Right atrium auricular region (tissue), 2 donors: ENCODE measurements around the gene NPR2. TPM values are rescaled to one million over a fixed set of nuclear protein-coding genes. Genes with fewer than 3 reads are reported as not detected.

Source experiments
- DNase-seq: peaks from one replicate; pipeline ENCODE4 v3.0.0-alpha.2; 2019; ENCODE audit warnings: low spot score
- H3K27ac ChIP-seq, 2 donors: fragments of 200-600 bp; sonication (generic); 1 replicate in 1 of 2; 2 replicates in 1 of 2; pipeline ENCODE4 v1.5.1; 2016 to 2019
- H3K27me3 ChIP-seq, 2 donors: fragments of 200-600 bp; sonication (generic); one replicate each; pipeline versions ENCODE4 v1.5.1 to v1.6.0; 2017 to 2019
- H3K36me3 ChIP-seq: fragments of 200-600 bp; sonication (generic); one replicate; pipeline ENCODE4 v1.5.1; 2016
- H3K4me1 ChIP-seq, 2 donors: fragments of 200-600 bp; sonication (generic); one replicate each; pipeline versions ENCODE4 v1.5.1 to v1.6.0; 2017 to 2019
- H3K4me3 ChIP-seq, 2 donors: fragments of 200-600 bp; sonication (generic); 1 replicate in 1 of 2; 2 replicates in 1 of 2; pipeline ENCODE4 v1.5.1; 2017 to 2019; ENCODE audit warnings: mild to moderate bottlenecking in 1 of 2, moderate library complexity in 1 of 2
- H3K9me3 ChIP-seq, 2 donors: fragments of 200-600 bp; sonication (generic); one replicate each; pipeline ENCODE4 v1.5.1; 2019
- total RNA-seq, 2 donors: library from RNA; depleted of rRNA; stranded (reverse); fragments of >200 nt; gene quantifications; one replicate each; pipeline ENCODE4 v1.1.0, GENCODE V29; 2016
- TF ChIP-seq, protein P1 (sequence below), 2 donors: fragments of 200-600 bp; sonication (generic); IDR thresholded peaks; one replicate each; pipeline ENCODE4 v1.5.1; 2019; ENCODE audit warnings: antibody characterized with exemption in 2 of 2

NPR2 gene
- total RNA-seq, 2 donors from 2014 or later, result 17.7 to 27.2 TPM

- Histone ChIP-seq H3K27me3 (no peaks in the 10 kb centered on the region), H3K36me3 (peaks cover 10% of the 10 kb centered on the region), H3K9me3 (no peaks in the 10 kb centered on the region), H3K4me1 (peaks cover 0 to 5% of the 10 kb centered on the region in 2 donors), H3K27ac (no peak overlapping the region), H3K4me3 (no peak overlapping the region)
- TF ChIP-seq, protein P1, sequence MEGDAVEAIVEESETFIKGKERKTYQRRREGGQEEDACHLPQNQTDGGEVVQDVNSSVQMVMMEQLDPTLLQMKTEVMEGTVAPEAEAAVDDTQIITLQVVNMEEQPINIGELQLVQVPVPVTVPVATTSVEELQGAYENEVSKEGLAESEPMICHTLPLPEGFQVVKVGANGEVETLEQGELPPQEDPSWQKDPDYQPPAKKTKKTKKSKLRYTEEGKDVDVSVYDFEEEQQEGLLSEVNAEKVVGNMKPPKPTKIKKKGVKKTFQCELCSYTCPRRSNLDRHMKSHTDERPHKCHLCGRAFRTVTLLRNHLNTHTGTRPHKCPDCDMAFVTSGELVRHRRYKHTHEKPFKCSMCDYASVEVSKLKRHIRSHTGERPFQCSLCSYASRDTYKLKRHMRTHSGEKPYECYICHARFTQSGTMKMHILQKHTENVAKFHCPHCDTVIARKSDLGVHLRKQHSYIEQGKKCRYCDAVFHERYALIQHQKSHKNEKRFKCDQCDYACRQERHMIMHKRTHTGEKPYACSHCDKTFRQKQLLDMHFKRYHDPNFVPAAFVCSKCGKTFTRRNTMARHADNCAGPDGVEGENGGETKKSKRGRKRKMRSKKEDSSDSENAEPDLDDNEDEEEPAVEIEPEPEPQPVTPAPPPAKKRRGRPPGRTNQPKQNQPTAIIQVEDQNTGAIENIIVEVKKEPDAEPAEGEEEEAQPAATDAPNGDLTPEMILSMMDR (IDR thresholded peaks at IDR 0.05), result no peak
- peak; percentile 32 for DNase-seq
Measured at GRCh38 chr9:35856882-35857281, 65.5 kb downstream of the NPR2 start.

- Histone ChIP-seq H3K27me3 (no peaks in the 10 kb centered on the region), H3K4me3 (no peak overlapping the region), H3K4me1 (peaks cover 0 to 5% of the 10 kb centered on the region in 2 donors), H3K36me3 (peaks cover 6% of the 10 kb centered on the region), H3K9me3 (no peaks in the 10 kb centered on the region), H3K27ac (no peak overlapping the region)
- TF ChIP-seq, protein P1 (IDR thresholded peaks at IDR 0.05), result no peak
- no peak for DNase-seq
Measured at GRCh38 chr9:35858458-35858857, 67.1 kb downstream of the NPR2 start.

Other genes starting within 250 kb of the NPR2 start
- 10 to 100 TPM; 16.5 to 28.0 TPM for gene TESK1, start 186.3 kb upstream of the NPR2 start, total RNA-seq
- gene CD72, start 173.2 kb upstream of the NPR2 start, total RNA-seq, result 1 to 10 TPM in 1 of 2 donors, under 1 TPM in 1; 0.79 to 1.3 TPM
- under 1 TPM in 1 of 2 donors, not detected in 1; 0.55 TPM for gene SIT1, start 140.7 kb upstream of the NPR2 start, total RNA-seq
- 100 to 1,000 TPM in 1 of 2 donors, not detected in 1; 431 TPM for gene RMRP, start 133.6 kb upstream of the NPR2 start, total RNA-seq
- 10 to 100 TPM; 38.5 to 64.3 TPM for gene CCDC107, start 133.3 kb upstream of the NPR2 start, total RNA-seq
- under 1 TPM in 1 of 2 donors, not detected in 1; 0.44 TPM for gene ARHGEF39, start 126.4 kb upstream of the NPR2 start, total RNA-seq
- 1 to 10 TPM; 5.5 to 5.9 TPM for gene CA9, start 117.7 kb upstream of the NPR2 start, total RNA-seq
- gene TPM2, start 101.7 kb upstream of the NPR2 start, total RNA-seq, result 100 to 1,000 TPM; 599 to 915 TPM
- 100 to 1,000 TPM; 273 to 370 TPM for gene TLN1, start 59.4 kb upstream of the NPR2 start, total RNA-seq
- 10 to 100 TPM; 34.6 to 48.5 TPM for gene CREB3, start 58.9 kb upstream of the NPR2 start, total RNA-seq
- 10 to 100 TPM; 64.1 to 76.3 TPM for gene GBA2, start 42.4 kb upstream of the NPR2 start, total RNA-seq
- 10 to 100 TPM; 21.3 to 25.7 TPM for gene RGP1, start 42.3 kb upstream of the NPR2 start, total RNA-seq
- gene MSMP, start 37.3 kb upstream of the NPR2 start, total RNA-seq, result not detected
- 1 to 10 TPM; 1.6 to 4.1 TPM for gene SPAG8, start 20.7 kb downstream of the NPR2 start, total RNA-seq
- gene HINT2, start 23.5 kb downstream of the NPR2 start, total RNA-seq, result 10 to 100 TPM; 31.3 to 35.0 TPM
- not detected for gene FAM221B, start 37.1 kb downstream of the NPR2 start, total RNA-seq
- gene TMEM8B, start 37.6 kb downstream of the NPR2 start, total RNA-seq, result 10 to 100 TPM; 10.3 TPM
- gene OR13J1, start 78.8 kb downstream of the NPR2 start, total RNA-seq, result not detected
- gene HRCT1, start 114.6 kb downstream of the NPR2 start, total RNA-seq, result 10 to 100 TPM in 1 of 2 donors, 1 to 10 TPM in 1; 4.9 to 12.5 TPM
- 1 to 10 TPM; 3.8 to 6.3 TPM for gene SPAAR, start 117.9 kb downstream of the NPR2 start, total RNA-seq
- not detected for gene OR2S2, start 166.6 kb downstream of the NPR2 start, total RNA-seq
- 1 to 10 TPM; 7.6 to 8.9 TPM for gene RECK, start 245.3 kb downstream of the NPR2 start, total RNA-seq